ENCODE measurements around the gene C3orf18.
"Not testable (repeated sequence)": the region's sequence is repeated elsewhere in the genome, so short reads cannot be mapped to it uniquely, and the experiment has no call there.

Gene C3orf18

DNA sequence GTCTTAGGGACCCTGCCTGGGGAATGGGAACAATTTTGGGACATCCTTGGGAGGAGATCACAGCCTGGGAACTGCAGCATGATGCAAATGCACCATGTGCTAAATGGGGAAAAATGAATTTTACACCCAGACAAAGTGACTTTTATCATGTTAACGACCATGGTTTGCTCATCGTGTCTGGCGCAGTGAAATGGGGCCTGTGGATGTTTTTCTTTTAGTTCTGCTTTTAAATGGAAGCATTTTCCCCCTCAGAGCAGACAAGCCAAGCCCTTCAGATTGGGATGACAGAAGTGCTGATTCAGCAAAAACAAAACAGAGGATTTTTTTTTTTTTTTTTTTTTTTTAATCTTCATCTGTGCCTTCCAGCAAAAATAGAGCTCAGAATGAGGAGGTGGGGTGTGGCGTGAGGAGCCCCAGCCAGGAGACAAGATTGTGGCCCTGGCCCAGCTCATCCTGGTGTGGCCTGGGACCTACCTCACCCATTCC is 49.8 kb downstream of the C3orf18 start:
- H3K27ac ChIP-seq (ENCODE audit: low read length) = no peak overlapping the region
- no peak overlapping the region for H3K9ac ChIP-seq (ENCODE audit: low read length in 2 of 2)
- no peaks in the 10 kb centered on the region for H3K9me3 ChIP-seq (ENCODE audit: control insufficient read depth in 2 of 2, low read length in 2 of 2)
- H3K36me3 ChIP-seq (ENCODE audit: control insufficient read depth in 2 of 2, insufficient read depth in 2 of 2, low read length in 2 of 2) = no peaks in the 10 kb centered on the region
- peaks cover 3 to 9% of the 10 kb centered on the region in 2 donors for H3K27me3 ChIP-seq (ENCODE audit: control insufficient read depth in 1 of 2, insufficient read depth in 2 of 2, low read length in 2 of 2)
- H3K4me3 ChIP-seq (ENCODE audit: low read length in 2 of 2) = no peak overlapping the region
- H3K4me1 ChIP-seq (ENCODE audit: control insufficient read depth, insufficient read depth, low read length) = peaks cover 14% of the 10 kb centered on the region

DNA sequence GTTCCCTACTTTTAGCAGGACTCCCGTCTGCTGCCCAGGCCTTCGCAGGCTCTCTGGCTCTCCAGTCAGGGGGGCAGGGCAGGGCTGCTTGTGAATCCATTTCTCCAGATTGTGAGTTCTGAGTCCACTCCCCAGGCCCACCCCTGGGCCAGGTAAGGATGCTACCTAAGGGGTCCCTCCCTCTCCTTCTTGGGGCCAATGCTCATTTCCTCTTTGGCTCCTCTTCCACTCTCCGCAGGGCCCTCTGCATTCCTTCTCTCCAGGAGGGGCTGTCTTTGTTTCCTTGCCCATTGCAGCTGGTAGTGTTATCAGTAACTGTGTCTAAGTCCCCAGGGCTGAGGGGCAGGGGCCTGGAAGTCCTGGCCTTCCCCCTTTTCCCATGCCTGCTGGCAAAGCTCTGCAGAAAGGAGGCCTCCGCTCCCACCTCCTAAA is 51.1 kb downstream of the C3orf18 start:
- peak overlapping the region; percentile 11 for H3K27ac ChIP-seq (ENCODE audit: low read length)
- no peak overlapping the region for H3K4me3 ChIP-seq (ENCODE audit: low read length in 2 of 2)
- peak overlapping the region in 1 of 2 donors; percentile 21 for H3K9ac ChIP-seq (ENCODE audit: low read length in 2 of 2)
- peaks cover 0 to 9% of the 10 kb centered on the region in 2 donors for H3K27me3 ChIP-seq (ENCODE audit: control insufficient read depth in 1 of 2, insufficient read depth in 2 of 2, low read length in 2 of 2)
- no peaks in the 10 kb centered on the region for H3K9me3 ChIP-seq (ENCODE audit: control insufficient read depth in 2 of 2, low read length in 2 of 2)
- peaks cover 14% of the 10 kb centered on the region for H3K4me1 ChIP-seq (ENCODE audit: control insufficient read depth, insufficient read depth, low read length)
- no peaks in the 10 kb centered on the region for H3K36me3 ChIP-seq (ENCODE audit: control insufficient read depth in 2 of 2, insufficient read depth in 2 of 2, low read length in 2 of 2)

DNA sequence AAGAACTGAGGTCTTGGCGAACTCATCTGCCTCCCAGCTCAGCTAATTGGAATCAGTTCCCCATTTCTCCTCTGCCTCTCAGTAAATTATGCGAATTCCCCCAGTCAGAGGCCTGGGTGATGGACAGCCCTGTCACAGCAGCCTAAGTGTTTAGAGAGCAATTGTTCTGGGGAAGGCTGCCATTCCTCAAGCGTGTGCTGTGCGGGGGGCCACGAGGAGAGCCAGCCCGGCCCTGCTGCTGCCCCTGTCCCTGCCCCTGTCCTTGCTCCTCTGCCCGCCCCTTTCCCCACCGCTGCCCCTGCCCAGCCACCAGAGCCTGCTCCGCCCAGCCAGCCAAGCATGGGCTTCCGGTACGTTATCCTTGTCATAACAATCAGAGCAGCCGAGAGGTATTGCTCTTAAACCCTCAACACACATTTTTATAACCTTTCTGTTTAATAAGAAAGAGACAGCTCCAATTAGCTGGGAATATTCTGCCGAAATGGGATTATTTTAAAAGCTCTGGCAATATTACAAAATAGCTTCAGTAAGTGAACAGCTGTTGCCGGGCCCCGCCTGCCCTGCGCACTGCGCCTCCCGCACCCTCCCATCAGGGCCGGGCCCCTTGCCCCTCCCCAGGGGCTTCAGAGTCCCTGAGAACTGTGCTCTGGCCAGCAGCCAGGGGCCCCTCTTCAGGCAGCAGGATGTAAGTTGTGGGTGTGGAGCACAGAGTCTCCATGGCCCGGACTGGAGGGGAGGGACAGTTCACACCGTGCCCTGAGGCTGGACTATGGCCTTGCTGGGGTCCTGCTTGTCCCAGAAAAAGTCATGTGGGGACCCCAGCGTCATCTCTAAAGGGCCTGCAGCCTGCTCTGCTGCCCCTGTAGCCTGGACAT is 51.7 kb downstream of the C3orf18 start:
- Histone ChIP-seq H3K4me3 (ENCODE audit: low read length in 2 of 2) (peak overlapping the region in 1 of 2 donors; percentile 22), H3K4me1 (ENCODE audit: control insufficient read depth, insufficient read depth, low read length) (peaks cover 14% of the 10 kb centered on the region), H3K36me3 (ENCODE audit: control insufficient read depth in 2 of 2, insufficient read depth in 2 of 2, low read length in 2 of 2) (no peaks in the 10 kb centered on the region), H3K9me3 (ENCODE audit: control insufficient read depth in 2 of 2, low read length in 2 of 2) (no peaks in the 10 kb centered on the region), H3K9ac (ENCODE audit: low read length in 2 of 2) (peak overlapping the region; percentile 18 to 21), H3K27me3 (ENCODE audit: control insufficient read depth in 1 of 2, insufficient read depth in 2 of 2, low read length in 2 of 2) (peaks cover 0 to 6% of the 10 kb centered on the region in 2 donors), H3K27ac (ENCODE audit: low read length) (peak overlapping the region; percentile 31)

GRCh38 chr3:50512908-50513307 is 54.6 kb downstream of the C3orf18 start:
- not testable (repeated sequence) for H3K9ac ChIP-seq (ENCODE audit: low read length in 2 of 2); H3K27ac ChIP-seq (ENCODE audit: low read length); H3K4me3 ChIP-seq (ENCODE audit: low read length in 2 of 2); H3K36me3 ChIP-seq (ENCODE audit: control insufficient read depth in 2 of 2, insufficient read depth in 2 of 2, low read length in 2 of 2); H3K27me3 ChIP-seq (ENCODE audit: control insufficient read depth in 1 of 2, insufficient read depth in 2 of 2, low read length in 2 of 2); H3K9me3 ChIP-seq (ENCODE audit: control insufficient read depth in 2 of 2, low read length in 2 of 2)
- H3K4me1 ChIP-seq (ENCODE audit: control insufficient read depth, insufficient read depth, low read length) = peaks cover 14% of the 10 kb centered on the region

DNA sequence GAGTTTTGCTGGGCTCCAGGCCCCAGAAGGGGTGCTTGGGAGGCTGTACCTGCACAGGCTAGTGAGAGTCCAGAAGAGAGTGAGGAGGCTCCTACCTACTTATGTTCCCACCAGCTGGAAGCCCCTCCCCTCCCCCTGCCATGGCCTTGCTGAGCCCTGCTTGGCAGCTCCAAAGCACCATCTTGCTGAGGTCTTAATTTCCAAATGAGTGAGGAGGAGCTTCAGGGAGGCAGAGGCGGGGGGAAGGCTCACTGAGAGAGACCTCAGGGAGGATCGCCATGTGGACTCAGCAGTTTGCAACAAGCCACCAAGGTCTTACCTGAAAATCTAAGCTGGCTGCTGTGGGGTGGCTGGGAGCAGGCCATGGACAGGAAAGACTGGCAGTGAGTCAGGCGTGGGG is 55.4 kb downstream of the C3orf18 start:
- Histone ChIP-seq H3K4me3 (ENCODE audit: low read length in 2 of 2) (no peak overlapping the region), H3K36me3 (ENCODE audit: control insufficient read depth in 2 of 2, insufficient read depth in 2 of 2, low read length in 2 of 2) (no peaks in the 10 kb centered on the region), H3K27me3 (ENCODE audit: control insufficient read depth in 1 of 2, insufficient read depth in 2 of 2, low read length in 2 of 2) (no peaks in the 10 kb centered on the region), H3K4me1 (ENCODE audit: control insufficient read depth, insufficient read depth, low read length) (peaks cover 14% of the 10 kb centered on the region), H3K9ac (ENCODE audit: low read length in 2 of 2) (no peak overlapping the region), H3K9me3 (ENCODE audit: control insufficient read depth in 2 of 2, low read length in 2 of 2) (no peaks in the 10 kb centered on the region), H3K27ac (ENCODE audit: low read length) (no peak overlapping the region)

DNA sequence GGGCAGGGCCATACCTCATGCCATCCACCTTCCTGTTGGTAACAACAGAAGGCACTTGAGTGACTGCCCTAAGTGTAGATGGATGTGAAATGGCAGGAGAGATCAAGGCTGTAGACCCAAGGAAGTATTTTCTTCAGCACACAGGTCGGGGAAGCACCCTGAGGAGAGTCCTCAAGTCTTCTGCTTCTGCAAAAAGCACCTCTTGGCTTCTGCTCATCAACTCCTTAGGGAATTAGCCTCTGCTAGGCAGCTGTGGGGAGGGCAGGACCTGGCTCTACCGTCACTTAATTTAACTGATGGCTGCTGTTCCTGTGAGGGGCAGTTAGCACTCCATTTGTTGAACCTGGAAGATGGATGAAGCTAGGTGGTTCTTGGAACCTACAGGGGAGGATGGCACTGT is 57.2 kb downstream of the C3orf18 start:
- H3K36me3 ChIP-seq (ENCODE audit: control insufficient read depth in 2 of 2, insufficient read depth in 2 of 2, low read length in 2 of 2) = no peaks in the 10 kb centered on the region

GRCh38 chr3:50509715-50510114 is 57.8 kb downstream of the C3orf18 start:
- Histone ChIP-seq H3K27ac (ENCODE audit: low read length) (no peak overlapping the region), H3K4me3 (ENCODE audit: low read length in 2 of 2) (no peak overlapping the region), H3K27me3 (ENCODE audit: control insufficient read depth in 1 of 2, insufficient read depth in 2 of 2, low read length in 2 of 2) (no peaks in the 10 kb centered on the region), H3K9me3 (ENCODE audit: control insufficient read depth in 2 of 2, low read length in 2 of 2) (no peaks in the 10 kb centered on the region), H3K4me1 (ENCODE audit: control insufficient read depth, insufficient read depth, low read length) (no peaks in the 10 kb centered on the region), H3K9ac (ENCODE audit: low read length in 2 of 2) (no peak overlapping the region), H3K36me3 (ENCODE audit: control insufficient read depth in 2 of 2, insufficient read depth in 2 of 2, low read length in 2 of 2) (no peaks in the 10 kb centered on the region)

More for the DNA sequence above, 57.2 kb downstream of the C3orf18 start:
- no peak overlapping the region for H3K27ac ChIP-seq (ENCODE audit: low read length)
- H3K4me3 ChIP-seq (ENCODE audit: low read length in 2 of 2) = no peak overlapping the region
- no peaks in the 10 kb centered on the region for H3K9me3 ChIP-seq (ENCODE audit: control insufficient read depth in 2 of 2, low read length in 2 of 2)
- no peaks in the 10 kb centered on the region for H3K4me1 ChIP-seq (ENCODE audit: control insufficient read depth, insufficient read depth, low read length)
- H3K27me3 ChIP-seq (ENCODE audit: control insufficient read depth in 1 of 2, insufficient read depth in 2 of 2, low read length in 2 of 2) = no peaks in the 10 kb centered on the region
- H3K9ac ChIP-seq (ENCODE audit: low read length in 2 of 2) = no peak overlapping the region

- Histone ChIP-seq H3K9me3 (ENCODE audit: control insufficient read depth in 2 of 2, low read length in 2 of 2) (no peaks in the 10 kb centered on the region), H3K9ac (ENCODE audit: low read length in 2 of 2) (no peak overlapping the region), H3K36me3 (ENCODE audit: control insufficient read depth in 2 of 2, insufficient read depth in 2 of 2, low read length in 2 of 2) (no peaks in the 10 kb centered on the region)
Observed at GRCh38 chr3:50508821-50509220, 58.7 kb downstream of the C3orf18 start.

More at GRCh38 chr3:50508821-50509220, 58.7 kb downstream of the C3orf18 start:
- H3K4me3 ChIP-seq (ENCODE audit: low read length in 2 of 2) = no peak overlapping the region
- H3K4me1 ChIP-seq (ENCODE audit: control insufficient read depth, insufficient read depth, low read length) = peaks cover 5% of the 10 kb centered on the region
- H3K27ac ChIP-seq (ENCODE audit: low read length) = no peak overlapping the region
- H3K27me3 ChIP-seq (ENCODE audit: control insufficient read depth in 1 of 2, insufficient read depth in 2 of 2, low read length in 2 of 2) = no peaks in the 10 kb centered on the region
